ENCODE data around the gene MUC4.

Gene MUC4

GRCh38 chr3:195811756-195812155 lies at the start of gene MUC4:
Gene MUC4 (minus strand): TSS chr3:195811929. CDS start chr3:195811817, 112 bp downstream.
- no peak for DNase-seq

GRCh38 chr3:195860456-195860855 lies 48.7 kb upstream of the MUC4 start:
- DNase-seq: no peak

- no peak for DNase-seq
Observed at GRCh38 chr3:195859846-195860411, 48.2 kb upstream of the MUC4 start.

GRCh38 chr3:195859061-195859845 lies 47.5 kb upstream of the MUC4 start:
- DNase-seq: peak; percentile 34 to 53

- no peak for DNase-seq
Observed at GRCh38 chr3:195856410-195857084, 44.8 kb upstream of the MUC4 start.

GRCh38 chr3:195855471-195856409 lies 44.0 kb upstream of the MUC4 start:
- DNase-seq: no peak

GRCh38 chr3:195854628-195855294 lies 43.0 kb upstream of the MUC4 start:
- no peak for DNase-seq

GRCh38 chr3:195853996-195854395 lies 42.3 kb upstream of the MUC4 start:
- DNase-seq: no peak

GRCh38 chr3:195853036-195853435 lies 41.3 kb upstream of the MUC4 start:
- no peak for DNase-seq

GRCh38 chr3:195850857-195851543 lies 39.3 kb upstream of the MUC4 start:
- DNase-seq: peak; percentile 76 to 90

- peak in 1 of 2 donors; percentile 26 for DNase-seq
Observed at GRCh38 chr3:195849322-195850074, 37.8 kb upstream of the MUC4 start.

GRCh38 chr3:195847055-195847950 lies 35.6 kb upstream of the MUC4 start:
- no peak for DNase-seq

- DNase-seq: no peak
Observed at GRCh38 chr3:195845483-195845882, 33.8 kb upstream of the MUC4 start.

- no peak for DNase-seq
Observed at GRCh38 chr3:195844671-195845218, 33.0 kb upstream of the MUC4 start.

- no peak for DNase-seq
Observed at GRCh38 chr3:195839260-195840010, 27.7 kb upstream of the MUC4 start.

GRCh38 chr3:195838714-195839113 lies 27.0 kb upstream of the MUC4 start:
- DNase-seq: no peak

- DNase-seq: no peak
Observed at GRCh38 chr3:195836476-195837135, 24.9 kb upstream of the MUC4 start.

- DNase-seq: no peak
Observed at GRCh38 chr3:195835791-195836190, 24.1 kb upstream of the MUC4 start.

All from hippocampal formation (tissue), 2 donors.